IPS-NIHi7 (cell line): ENCODE data around the gene NGF.

Source experiments
- DNase-seq: peaks from one replicate; pipeline ENCODE4 v3.0.0; 2012; ENCODE audit warnings: mixed read lengths; ENCODE audit errors: extremely low spot score

NGF gene

GRCh38 chr1:115336741-115337140 lies 1.3 kb downstream of the NGF start:
- DNase-seq: no peak

- DNase-seq: no peak
These were observed 5.0 kb downstream of the NGF start for GRCh38 chr1:115332813-115333608.

GRCh38 chr1:115331558-115332331 lies 6.3 kb downstream of the NGF start:
- no peak for DNase-seq

GRCh38 chr1:115330480-115331013 lies 7.5 kb downstream of the NGF start:
- DNase-seq: no peak

- no peak for DNase-seq
These were observed 8.1 kb downstream of the NGF start for GRCh38 chr1:115329965-115330364.

GRCh38 chr1:115327270-115327669 lies 10.8 kb downstream of the NGF start:
- no peak for DNase-seq

GRCh38 chr1:115326419-115326818 lies 11.6 kb downstream of the NGF start:
- no peak for DNase-seq

GRCh38 chr1:115325874-115326273 lies 12.2 kb downstream of the NGF start:
- no peak for DNase-seq

- DNase-seq: no peak
These were observed 13.2 kb downstream of the NGF start for GRCh38 chr1:115324649-115325420.

GRCh38 chr1:115323366-115324004 lies 14.6 kb downstream of the NGF start:
- DNase-seq: no peak

- no peak for DNase-seq
These were observed 15.4 kb downstream of the NGF start for GRCh38 chr1:115322631-115323030.

- DNase-seq: no peak
These were observed 17.7 kb downstream of the NGF start for GRCh38 chr1:115320377-115320776.

GRCh38 chr1:115319706-115320105 lies 18.3 kb downstream of the NGF start:
- no peak for DNase-seq

- no peak for DNase-seq
These were observed 20.7 kb downstream of the NGF start for GRCh38 chr1:115317101-115318012.

GRCh38 chr1:115314765-115315164 lies 23.3 kb downstream of the NGF start:
- DNase-seq: peak; percentile 38

GRCh38 chr1:115314092-115314491 lies 24.0 kb downstream of the NGF start:
- DNase-seq: no peak

- no peak for DNase-seq
These were observed 24.9 kb downstream of the NGF start for GRCh38 chr1:115313182-115313581.

GRCh38 chr1:115312742-115313141 lies 25.3 kb downstream of the NGF start:
- no peak for DNase-seq

GRCh38 chr1:115311474-115311989 lies 26.5 kb downstream of the NGF start:
- no peak for DNase-seq
